ENCODE results near the gene EBPL. TPM values are rescaled to one million over a fixed set of nuclear protein-coding genes. Genes with fewer than 3 reads are reported as not detected.

EBPL gene
- total RNA-seq, 2 donors from 2014 or later: 95.4 to 114 TPM

DNA sequence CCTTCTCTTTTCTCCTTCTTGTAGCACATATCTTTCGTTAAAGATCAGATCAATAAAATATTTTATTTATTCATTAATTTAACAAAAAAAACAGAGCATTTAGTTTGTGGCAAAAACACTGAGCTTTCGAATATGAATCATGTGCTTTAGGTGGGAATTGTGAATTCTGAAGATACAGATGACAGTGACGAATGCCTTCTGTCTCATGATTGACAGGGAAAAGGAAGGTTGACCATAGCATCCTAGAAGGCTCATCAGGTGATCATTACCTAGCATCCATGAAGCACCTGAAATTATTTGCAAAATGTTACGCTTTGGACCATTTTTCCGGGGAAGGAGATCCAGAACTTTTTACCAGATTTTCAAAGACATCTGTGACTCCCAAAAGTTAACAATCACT lies 59.1 kb downstream of the EBPL start:
- no peak overlapping the region for H3K27ac ChIP-seq
- no peaks in the 10 kb centered on the region for H3K36me3 ChIP-seq
- H3K27me3 ChIP-seq (replicated peaks; ENCODE audit: insufficient read depth): no peaks in the 10 kb centered on the region
- DNase-seq (ENCODE audit: low spot score): no peak
- TF ChIP-seq POLR2A (IDR thresholded peaks at IDR 0.05) (no peak), POLR2AphosphoS5 (IDR thresholded peaks at IDR 0.05) (no peak)
- TF ChIP-seq, protein P1, sequence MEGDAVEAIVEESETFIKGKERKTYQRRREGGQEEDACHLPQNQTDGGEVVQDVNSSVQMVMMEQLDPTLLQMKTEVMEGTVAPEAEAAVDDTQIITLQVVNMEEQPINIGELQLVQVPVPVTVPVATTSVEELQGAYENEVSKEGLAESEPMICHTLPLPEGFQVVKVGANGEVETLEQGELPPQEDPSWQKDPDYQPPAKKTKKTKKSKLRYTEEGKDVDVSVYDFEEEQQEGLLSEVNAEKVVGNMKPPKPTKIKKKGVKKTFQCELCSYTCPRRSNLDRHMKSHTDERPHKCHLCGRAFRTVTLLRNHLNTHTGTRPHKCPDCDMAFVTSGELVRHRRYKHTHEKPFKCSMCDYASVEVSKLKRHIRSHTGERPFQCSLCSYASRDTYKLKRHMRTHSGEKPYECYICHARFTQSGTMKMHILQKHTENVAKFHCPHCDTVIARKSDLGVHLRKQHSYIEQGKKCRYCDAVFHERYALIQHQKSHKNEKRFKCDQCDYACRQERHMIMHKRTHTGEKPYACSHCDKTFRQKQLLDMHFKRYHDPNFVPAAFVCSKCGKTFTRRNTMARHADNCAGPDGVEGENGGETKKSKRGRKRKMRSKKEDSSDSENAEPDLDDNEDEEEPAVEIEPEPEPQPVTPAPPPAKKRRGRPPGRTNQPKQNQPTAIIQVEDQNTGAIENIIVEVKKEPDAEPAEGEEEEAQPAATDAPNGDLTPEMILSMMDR (IDR thresholded peaks at IDR 0.05): no peak
- 87% methylated on average over 5 of the region's 5 CpGs for WGBS
- H3K9me3 ChIP-seq: no peaks in the 10 kb centered on the region
- H3K4me3 ChIP-seq: no peak overlapping the region
- no peaks in the 10 kb centered on the region for H3K4me1 ChIP-seq (replicated peaks)
- intact Hi-C loops (cut with DNase I): no loop called here

DNA sequence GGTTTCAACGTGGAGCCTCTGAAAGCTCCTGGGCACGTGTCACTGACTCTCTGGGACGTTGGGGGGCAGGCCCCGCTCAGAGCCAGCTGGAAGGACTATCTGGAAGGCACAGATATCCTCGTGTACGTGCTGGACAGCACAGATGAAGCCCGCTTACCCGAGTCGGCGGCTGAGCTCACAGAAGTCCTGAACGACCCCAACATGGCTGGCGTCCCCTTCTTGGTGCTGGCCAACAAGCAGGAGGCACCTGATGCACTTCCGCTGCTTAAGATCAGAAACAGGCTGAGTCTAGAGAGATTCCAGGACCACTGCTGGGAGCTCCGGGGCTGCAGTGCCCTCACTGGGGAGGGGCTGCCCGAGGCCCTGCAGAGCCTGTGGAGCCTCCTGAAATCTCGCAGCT lies 60.7 kb downstream of the EBPL start:
- H3K36me3 ChIP-seq: no peaks in the 10 kb centered on the region
- no peaks in the 10 kb centered on the region for H3K4me1 ChIP-seq (replicated peaks)
- no peaks in the 10 kb centered on the region for H3K27me3 ChIP-seq (replicated peaks; ENCODE audit: insufficient read depth)
- no peaks in the 10 kb centered on the region for H3K9me3 ChIP-seq
- WGBS: 88% methylated on average over 16 of the region's 16 CpGs
- no peak overlapping the region for H3K4me3 ChIP-seq
- no peak overlapping the region for H3K27ac ChIP-seq
- TF ChIP-seq POLR2AphosphoS5 (IDR thresholded peaks at IDR 0.05) (no peak), POLR2A (IDR thresholded peaks at IDR 0.05) (no peak)
- TF ChIP-seq, protein P1 (IDR thresholded peaks at IDR 0.05): no peak
- DNase-seq (ENCODE audit: low spot score): no peak
- intact Hi-C loops (cut with DNase I): no loop called here

GRCh38 chr13:49629947-49630346 lies 61.3 kb downstream of the EBPL start:
- TF ChIP-seq POLR2A (IDR thresholded peaks at IDR 0.05): no peak
- TF ChIP-seq, protein P1 (IDR thresholded peaks at IDR 0.05): no peak
- no peak for TF ChIP-seq POLR2AphosphoS5 (IDR thresholded peaks at IDR 0.05)
- 81% methylated on average over 4 of the region's 4 CpGs for WGBS
- H3K27ac ChIP-seq: no peak overlapping the region

DNA sequence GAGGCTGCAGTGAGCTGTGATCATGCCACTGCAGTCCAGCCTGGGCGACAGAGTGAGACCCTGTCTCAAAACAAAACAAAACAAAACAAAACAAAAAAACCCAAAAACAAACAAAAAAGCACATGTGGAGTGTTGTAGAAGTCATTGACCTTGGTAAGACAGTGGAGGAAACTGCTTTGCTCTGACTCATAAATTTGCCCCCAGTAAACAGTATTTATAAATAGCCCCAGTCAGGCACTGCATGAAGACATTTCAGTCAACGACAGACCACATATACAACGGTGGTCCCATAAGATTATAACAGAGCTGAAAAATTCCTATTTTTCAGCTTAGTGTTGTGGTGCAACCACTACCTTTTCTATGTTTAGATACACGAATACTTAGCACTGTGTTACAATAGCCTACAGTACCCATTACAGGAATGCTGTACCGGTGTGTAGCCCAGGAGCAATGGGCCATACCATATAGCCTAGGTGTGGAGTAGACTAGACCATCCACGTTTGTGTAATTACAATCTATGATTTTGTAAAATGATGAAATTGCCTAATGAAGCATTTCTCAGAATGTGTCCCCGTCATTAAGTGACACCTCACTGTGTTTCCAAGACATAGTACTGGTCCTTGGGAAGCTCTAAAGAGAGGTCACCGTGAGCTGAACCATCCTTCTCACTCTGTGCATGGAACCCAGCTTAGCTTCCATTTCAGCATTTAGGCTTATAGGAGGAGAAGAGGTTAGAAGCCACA lies 61.9 kb downstream of the EBPL start:
- TF ChIP-seq POLR2AphosphoS5 (IDR thresholded peaks at IDR 0.05) (no peak), POLR2A (IDR thresholded peaks at IDR 0.05) (no peak)
- TF ChIP-seq, protein P1 (IDR thresholded peaks at IDR 0.05): no peak
- H3K27ac ChIP-seq: no peak overlapping the region
- H3K4me3 ChIP-seq: no peak overlapping the region
- no peaks in the 10 kb centered on the region for H3K27me3 ChIP-seq (replicated peaks; ENCODE audit: insufficient read depth)
- intact Hi-C loops (cut with DNase I): no loop called here
- WGBS: 87% methylated on average over 8 of the region's 8 CpGs
- H3K4me1 ChIP-seq (replicated peaks): no peaks in the 10 kb centered on the region
- DNase-seq (ENCODE audit: low spot score): no peak
- H3K9me3 ChIP-seq: no peaks in the 10 kb centered on the region
- H3K36me3 ChIP-seq: no peaks in the 10 kb centered on the region

More at GRCh38 chr13:49629947-49630346, 61.3 kb downstream of the EBPL start:
- H3K36me3 ChIP-seq: no peaks in the 10 kb centered on the region
- intact Hi-C loops (cut with DNase I): no loop called here
- no peaks in the 10 kb centered on the region for H3K27me3 ChIP-seq (replicated peaks; ENCODE audit: insufficient read depth)
- H3K9me3 ChIP-seq: no peaks in the 10 kb centered on the region
- no peak overlapping the region for H3K4me3 ChIP-seq
- no peaks in the 10 kb centered on the region for H3K4me1 ChIP-seq (replicated peaks)
- no peak for DNase-seq (ENCODE audit: low spot score)
